Hepatocyte (in vitro differentiated cells): Measurements from ENCODE around the gene MYH2.

ENCODE experiments used
- CTCF ChIP-seq: fragments of 200-600 bp; sonication (generic); IDR thresholded peaks from 2 replicates; pipeline ENCODE4 v1.5.1; 2016; ENCODE audit warnings: antibody characterized with exemption, mild to moderate bottlenecking; ENCODE audit not compliant: poor library complexity
- EZH2 ChIP-seq: fragments of 200-600 bp; sonication (generic); IDR thresholded peaks from 2 replicates; pipeline ENCODE4 v1.6.1; 2016; ENCODE audit warnings: antibody characterized with exemption, mild to moderate bottlenecking, borderline replicate concordance

DNA sequence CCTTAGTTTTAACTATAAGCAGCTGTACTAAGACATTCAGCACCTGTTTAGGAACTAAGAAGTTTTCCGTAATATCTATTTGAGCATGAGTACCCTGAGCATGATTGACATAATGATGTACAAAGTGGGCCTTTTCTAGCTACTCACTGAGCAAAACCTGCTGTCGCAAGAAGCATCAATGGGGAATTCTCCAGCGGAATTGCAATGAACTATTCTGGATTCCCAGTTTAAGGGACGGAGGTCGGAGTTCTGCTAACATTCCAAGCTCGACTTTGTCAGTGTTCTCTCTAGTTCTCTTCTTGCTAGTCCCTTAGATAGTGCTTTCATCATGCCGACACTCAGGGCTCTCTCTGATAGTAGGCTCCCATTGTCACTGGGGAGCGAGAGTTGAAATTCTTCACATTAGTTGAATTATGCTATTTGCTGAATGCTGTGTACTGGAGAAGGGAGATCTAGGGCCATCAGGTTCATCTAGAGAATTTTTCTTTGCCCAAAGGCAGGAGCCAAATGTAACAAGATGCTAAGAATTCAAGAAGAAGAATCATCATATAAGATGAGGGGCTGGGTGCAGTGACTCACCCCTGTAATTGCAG is 40.2 kb upstream of the MYH2 start:
- TF ChIP-seq EZH2 (no peak), CTCF (no peak)
